NCI-H1436 (cell line): ENCODE measurements around the gene OSBP2.

Experiments
- DNase-seq: peaks from one replicate; lab custom pipeline; 2025; lab: John Stamatoyannopoulos, UW

The OSBP2 gene

DNA sequence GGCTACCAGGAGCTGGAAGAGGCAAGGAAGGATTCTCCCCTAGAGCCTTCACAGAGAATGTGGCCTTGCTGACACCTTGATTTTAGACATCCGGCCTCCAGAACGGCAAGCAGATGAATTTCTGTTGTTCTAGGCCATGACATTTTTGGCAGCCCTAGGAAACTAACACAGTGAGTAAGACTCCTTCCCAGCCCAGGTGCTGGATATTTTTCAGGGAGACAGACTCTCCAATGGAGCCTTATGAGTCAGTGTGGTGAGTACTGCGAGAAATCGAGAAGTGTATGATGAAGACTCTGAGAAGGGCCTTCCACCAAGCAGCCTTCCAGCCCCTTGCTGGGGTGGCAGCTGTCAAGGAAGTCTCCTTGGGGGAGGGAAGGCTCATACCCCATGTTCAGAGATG is 114.4 kb downstream of the OSBP2 start:
- DNase-seq, result no peak

DNA sequence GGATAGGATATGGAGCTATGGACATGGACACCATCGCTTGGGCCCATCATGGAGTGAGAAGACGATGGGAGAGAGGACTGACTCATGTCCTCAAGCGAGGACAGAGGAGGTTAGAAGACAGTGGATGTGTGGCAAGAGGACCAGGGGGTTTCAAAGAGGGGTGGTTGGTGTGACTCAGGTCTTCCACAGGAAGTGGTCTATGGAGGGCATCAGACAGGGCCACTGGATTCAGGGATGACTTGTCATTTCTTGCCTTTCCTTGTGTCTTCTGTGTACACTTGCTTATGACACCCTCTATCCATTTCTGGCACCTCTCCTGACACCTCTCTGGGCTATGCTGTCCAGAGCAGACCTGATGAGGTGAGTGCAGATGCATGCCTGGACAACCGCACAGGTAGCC is 115.4 kb downstream of the OSBP2 start:
- no peak for DNase-seq

DNA sequence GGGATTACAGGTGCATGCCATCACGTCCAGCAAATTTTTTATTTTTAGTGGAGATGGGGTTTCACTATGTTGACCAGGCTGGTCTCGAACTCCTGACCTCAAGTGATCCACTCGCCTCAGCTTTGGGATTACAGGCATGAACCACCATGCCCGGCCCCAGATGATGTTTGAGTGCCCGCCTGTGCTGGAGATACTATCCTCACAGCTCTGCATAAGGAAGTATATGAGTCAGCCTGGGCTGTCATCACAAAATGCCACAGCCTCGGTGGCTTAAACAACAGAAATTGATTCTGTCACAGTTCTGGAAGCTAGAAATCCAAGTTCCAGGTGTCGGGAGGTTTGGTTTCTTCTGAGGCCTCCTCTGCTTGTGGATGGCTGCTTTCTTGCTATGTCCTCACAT is 119.3 kb downstream of the OSBP2 start:
- DNase-seq, result no peak

- no peak for DNase-seq
These were observed 121.7 kb downstream of the OSBP2 start for GRCh38 chr22:30816413-30816812.

- DNase-seq, result no peak
These were observed 126.7 kb downstream of the OSBP2 start for GRCh38 chr22:30821381-30821780.

- no peak for DNase-seq
These were observed 127.2 kb downstream of the OSBP2 start for GRCh38 chr22:30821863-30822215.

GRCh38 chr22:30822216-30823014 is 127.7 kb downstream of the OSBP2 start:
- no peak for DNase-seq

GRCh38 chr22:30823015-30823370 is 128.3 kb downstream of the OSBP2 start:
- no peak for DNase-seq

DNA sequence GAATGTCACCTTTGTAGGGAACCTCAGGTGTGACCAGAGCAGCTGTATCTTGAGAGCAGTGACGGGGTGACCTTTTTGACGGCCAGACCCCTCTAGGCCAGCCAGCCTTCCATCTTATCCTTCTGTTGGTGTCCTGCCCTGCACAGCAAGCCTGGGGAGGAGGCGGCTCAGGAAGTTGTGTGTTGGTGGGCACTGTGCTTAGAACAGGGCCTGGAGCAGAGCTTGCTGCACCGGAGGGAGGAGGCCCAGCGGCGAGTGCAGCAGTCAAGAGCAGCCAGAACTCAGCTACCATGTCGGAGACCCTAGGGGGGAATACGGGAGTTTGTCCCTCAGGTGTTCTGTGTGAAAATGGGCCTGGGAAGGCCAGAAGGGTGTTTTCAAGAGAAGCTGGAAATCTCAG is 129.4 kb downstream of the OSBP2 start:
- DNase-seq, result no peak

DNA sequence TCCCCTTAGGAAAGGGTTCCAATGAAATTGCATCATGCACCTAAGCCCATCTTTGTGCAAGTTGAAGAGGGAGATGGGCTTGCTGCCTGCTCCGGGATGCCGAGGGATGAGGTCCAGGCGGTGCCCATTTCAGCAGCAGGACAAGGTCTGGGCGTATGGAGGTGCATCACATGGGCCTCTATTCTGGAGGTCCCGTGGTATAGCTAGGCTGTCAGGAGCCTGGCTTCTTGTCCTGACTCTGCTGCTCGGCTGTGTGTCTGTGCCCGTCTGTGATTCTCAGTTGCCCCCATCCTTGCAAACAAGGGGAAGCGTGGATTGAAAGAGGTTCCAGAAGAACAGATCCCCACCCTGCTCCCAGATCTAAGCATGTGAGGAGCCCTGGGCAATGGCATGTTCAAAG is 130.0 kb downstream of the OSBP2 start:
- DNase-seq, result no peak

GRCh38 chr22:30825711-30826505 is 131.2 kb downstream of the OSBP2 start:
- DNase-seq, result no peak

DNA sequence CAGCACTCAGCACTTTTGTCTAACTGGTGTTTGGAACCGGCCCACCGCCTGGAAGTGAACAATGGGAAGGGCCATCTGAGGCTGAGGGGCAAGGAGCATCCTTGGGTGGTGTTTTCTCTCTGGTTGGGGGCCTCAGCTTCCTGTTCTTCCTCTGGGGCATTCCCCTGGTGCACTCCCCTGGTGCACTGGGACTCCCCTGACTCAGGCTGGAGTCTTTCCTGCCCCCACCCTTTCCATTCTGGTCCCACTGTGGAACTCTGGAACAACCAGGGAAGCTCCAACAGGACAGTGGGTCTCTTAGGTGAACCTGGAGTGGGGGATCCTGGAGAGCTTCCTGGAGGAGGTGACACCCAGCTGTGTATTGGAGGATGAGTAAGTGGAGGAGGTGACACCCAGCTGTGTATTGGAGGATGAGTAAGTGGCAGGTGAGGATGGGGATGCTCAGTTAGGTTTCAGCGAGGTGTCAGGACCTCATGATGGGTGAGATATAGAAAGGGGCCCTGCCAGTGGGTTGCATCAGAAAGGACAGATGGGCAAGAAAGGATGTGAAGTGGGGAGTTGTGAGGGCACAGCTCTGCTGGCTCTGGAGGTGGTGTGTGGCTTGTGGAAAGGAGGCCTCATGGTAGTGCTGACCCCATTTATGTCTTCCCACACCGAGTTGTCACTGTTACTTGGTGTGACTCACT is 132.1 kb downstream of the OSBP2 start:
- DNase-seq, result no peak

- no peak for DNase-seq
These were observed 133.0 kb downstream of the OSBP2 start for GRCh38 chr22:30827646-30828045.

DNA sequence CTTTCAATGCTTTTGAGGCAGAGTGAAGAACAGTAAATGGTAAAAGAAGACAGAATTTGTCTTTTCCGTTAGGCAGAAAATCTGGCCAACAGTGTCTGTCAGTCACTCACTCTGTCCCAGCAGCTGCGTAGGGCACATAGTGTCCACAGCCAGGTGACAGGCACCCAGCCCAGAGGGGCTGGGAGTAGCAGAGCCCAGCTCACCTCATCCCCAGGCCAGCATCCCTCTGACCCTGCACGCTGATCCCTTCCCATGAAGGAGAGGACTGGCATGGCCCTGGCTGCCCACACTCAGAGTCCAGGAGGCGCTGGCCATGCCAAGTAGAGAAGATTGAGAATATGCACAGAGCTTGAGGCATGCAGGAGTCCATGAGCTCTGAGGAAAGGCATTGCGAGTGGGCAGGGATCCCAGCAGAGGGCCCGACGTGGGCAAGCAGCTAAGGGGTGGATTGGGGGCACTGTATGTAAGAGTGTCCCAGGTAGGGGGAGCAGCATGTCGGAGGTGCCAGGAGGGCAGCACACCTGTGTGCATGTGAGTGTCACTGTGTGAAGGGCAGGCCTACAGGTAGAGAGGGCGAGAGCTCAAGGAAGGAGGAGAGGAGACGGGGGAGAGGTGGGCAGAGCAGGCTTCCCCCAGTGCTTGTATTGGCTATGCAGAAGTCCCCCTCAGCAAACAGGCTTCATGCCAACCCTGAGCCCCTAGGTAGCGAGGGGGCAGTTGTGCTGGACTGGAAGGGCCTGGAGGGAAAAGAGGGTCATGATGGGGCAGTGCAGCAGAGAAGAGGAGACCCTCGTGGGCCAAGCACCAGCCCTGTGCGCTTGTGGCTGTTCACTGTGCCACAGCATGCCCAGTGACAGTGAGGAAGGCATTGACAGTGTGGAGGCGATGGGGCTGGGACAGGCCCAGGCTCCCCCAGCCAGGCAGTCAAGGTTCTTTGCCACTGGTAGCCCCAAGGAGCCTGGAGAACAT is 133.8 kb downstream of the OSBP2 start:
- no peak for DNase-seq

- no peak for DNase-seq
These were observed 135.4 kb downstream of the OSBP2 start for GRCh38 chr22:30829901-30830550.

- no peak for DNase-seq
These were observed 136.2 kb downstream of the OSBP2 start for GRCh38 chr22:30830907-30831306.

GRCh38 chr22:30832407-30832987 is 137.8 kb downstream of the OSBP2 start:
- no peak for DNase-seq

DNA sequence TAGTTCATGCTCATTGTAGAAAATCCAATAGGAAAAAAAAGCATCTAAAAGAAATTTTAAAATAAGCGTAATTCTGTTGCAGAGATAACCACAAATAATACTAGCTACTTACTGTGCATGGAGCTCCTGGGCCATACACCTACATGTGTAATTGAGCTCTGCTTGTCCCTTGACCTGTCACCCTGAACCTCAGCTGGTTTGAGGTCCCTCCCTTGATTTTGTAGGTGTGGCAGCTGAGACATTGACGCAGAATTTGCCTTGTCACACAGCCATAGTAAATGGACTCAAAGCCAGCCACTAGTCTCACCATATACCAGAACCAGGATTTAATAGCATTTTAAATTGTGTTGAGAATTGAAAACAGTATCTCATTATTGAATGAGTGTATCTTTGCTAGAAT is 138.6 kb downstream of the OSBP2 start:
- DNase-seq, result no peak

DNA sequence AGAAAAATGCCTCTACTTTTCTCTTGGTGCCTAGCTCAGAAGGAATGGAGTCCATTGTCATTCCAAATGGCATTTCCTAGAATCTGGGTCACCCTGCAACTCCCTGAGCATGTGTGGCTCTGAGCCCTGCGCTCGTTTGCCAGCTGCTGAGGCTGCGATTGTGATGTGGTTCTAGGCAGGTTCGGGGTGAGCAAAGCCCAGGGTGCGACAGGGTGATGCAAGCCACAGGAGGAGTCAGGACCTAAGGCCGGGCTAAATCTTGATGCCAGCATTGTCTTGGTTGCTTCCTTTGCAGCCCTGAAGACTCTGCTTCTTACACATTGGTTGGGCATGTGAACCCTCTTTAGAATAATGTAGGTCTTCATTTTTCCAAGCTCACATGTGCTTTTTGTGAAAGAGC is 142.9 kb downstream of the OSBP2 start:
- DNase-seq, result no peak

GRCh38 chr22:30838111-30838510 is 143.4 kb downstream of the OSBP2 start:
- DNase-seq, result no peak

- DNase-seq, result peak; percentile 1
These were observed 146.6 kb downstream of the OSBP2 start for GRCh38 chr22:30841273-30841672.
